Stimulated activated CD4-positive, alpha-beta T cell treated with anti-CD3 and anti-CD28 coated beads, Interleukin-12 subunit alpha, Interleukin-12 subunit beta, amount 100 ng/mL, for 48 hours (primary cell): ENCODE results near the gene ORC5.
"Not testable (repeated sequence)": the region's sequence is repeated elsewhere in the genome, so short reads cannot be mapped to it uniquely, and the experiment has no call there.

ENCODE experiments used
- DNase-seq, 3 donors: peaks; one replicate each; pipeline ENCODE4 v3.0.0-alpha.2; 2020; ENCODE audit warnings: low read depth in 2 of 3, low spot score in 1 of 3

ORC5 gene

DNA sequence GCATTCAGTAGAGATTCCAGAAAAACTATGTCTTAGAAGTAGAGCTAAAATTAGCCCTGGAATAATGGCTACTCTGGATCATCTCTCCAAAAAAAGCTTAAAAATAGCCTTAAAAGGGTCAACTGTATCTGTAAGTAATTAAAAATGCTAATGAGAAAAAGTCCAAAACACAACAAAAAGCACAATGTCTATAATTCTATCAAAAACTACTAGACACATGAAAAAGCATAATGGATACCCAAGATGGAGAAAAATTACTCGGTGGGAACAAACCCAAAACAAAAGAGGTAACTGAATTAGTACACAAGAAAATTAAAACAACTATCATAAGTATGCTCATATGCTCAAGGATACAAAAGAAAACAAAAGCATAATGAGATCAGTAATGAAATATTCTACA lies 15.4 kb downstream of the ORC5 start:
- DNase-seq, result no peak

- DNase-seq, result no peak
Observed at GRCh38 chr7:104185346-104185745, 22.5 kb downstream of the ORC5 start.

DNA sequence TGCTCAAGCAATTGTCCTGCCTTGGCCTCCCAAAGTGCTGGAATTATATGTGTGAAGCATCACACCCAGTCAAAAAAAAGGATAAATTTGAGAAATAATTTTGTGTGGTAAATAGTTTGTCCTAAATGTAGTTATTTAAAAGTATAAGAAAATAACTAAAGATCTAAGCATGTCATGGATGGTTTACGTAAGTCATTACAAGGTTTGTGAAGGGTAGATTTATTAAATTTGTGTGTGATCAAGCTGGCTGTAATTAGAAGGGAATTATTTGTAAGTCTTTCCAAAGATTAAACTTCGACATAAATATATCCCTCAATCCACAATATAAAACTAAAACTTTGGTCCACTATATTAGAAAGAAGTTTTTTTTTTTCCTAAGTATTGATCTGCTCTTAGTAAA lies 28.6 kb downstream of the ORC5 start:
- DNase-seq, result no peak

DNA sequence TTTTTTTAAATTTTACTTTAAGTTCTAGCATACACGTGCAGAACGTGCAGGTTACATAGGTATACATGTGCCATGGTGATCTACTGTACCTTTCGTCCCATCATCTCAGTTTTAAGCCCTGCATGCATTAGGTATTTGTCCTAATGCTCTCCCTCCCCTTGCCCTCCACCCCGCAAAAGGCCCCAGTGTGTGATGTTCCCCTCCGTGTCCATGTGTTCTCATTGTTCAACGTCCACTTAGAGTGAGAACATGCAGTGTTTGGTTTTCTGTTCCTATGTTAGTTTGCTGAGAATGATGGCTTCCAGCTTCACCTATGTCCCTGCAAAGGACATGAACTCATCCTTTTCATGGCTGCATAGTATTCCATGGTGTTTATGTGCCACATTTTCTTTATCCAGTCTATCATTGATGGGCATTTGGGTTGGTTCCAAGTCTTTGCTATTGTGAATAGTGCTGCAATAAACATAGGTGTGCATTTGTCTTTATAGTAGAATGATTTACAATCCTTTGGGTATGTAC lies 30.2 kb downstream of the ORC5 start:
- not testable (repeated sequence) for DNase-seq

DNA sequence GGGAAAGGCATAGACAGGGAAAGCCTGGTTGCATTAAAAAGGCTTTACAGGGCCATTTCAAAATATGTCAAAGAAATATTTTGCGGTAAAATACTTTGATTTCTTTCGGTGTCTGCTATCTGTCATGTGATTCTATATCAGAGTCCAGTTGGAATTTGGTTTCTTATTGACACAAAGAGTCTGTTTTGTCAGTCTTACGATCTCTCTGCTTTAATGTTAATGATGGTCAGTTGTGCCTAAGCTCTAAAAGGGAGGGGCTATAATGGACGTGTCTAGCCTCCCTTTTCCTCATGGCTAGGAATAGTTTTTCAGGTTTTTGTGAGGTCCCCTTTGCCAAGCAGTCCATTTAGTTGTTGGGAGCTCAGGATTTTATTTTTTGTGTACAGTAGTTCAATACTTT lies 31.5 kb downstream of the ORC5 start:
- no peak for DNase-seq

GRCh38 chr7:104175361-104175984 lies 32.3 kb downstream of the ORC5 start:
- DNase-seq, result no peak

DNA sequence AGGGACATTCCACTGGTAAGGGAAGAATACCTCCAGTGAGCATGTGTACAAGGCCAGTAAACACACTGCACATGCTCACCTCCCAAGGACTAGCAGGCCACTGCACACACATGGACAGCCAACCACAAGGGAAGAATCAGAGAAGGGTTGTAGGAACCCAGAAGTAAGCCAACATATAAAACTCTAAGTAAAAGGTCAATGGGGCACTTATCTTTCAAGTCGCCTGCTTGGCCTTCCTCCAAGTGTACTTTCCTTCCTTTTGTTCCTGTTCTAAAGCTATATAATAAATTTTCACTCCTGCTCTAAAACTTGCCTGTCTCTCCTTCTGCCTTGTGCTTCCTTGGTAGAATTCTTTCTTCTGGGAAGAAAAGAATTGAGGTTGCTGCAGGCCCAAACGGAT lies 33.0 kb downstream of the ORC5 start:
- no peak for DNase-seq

GRCh38 chr7:104162081-104162480 lies 45.7 kb downstream of the ORC5 start:
- no peak for DNase-seq

DNA sequence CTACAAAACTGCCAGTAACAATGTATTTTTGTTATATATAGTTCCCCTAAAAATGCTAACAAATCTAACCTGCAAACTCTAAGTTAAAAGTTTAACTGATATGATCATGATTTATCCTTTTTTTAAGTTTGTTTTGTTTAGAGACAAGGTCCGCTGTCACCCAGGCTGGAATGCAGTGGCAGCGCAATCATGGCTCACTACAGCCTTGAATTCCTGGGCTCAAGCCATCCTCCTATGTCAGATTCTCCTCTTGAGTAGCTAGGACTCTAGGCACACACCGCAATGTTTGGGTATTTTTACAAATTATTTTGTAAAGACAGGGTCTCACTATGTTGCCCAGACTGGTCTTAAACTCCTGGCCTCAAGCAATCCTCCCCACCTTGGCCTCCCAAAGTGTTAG lies 46.6 kb downstream of the ORC5 start:
- DNase-seq, result no peak

DNA sequence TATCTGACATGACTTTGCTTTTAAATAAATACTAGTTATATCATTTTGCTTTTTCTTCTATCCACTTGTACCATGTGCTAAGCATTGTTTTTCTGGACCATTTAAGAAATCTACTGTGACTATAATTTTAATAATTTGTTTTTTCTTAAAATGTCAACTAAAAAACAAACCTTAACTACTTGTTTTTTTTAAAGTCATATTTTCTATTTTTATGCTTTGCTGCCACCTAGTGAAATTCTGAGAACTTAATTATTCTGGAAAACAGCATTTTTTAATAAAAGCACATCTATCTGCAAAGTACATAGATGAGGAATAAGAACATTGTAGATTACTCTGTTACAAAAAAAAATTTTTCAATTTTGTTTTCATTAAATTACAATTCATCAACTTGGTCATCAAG lies 47.4 kb downstream of the ORC5 start:
- DNase-seq, result no peak

- DNase-seq, result no peak
Observed at GRCh38 chr7:104156842-104157277, 51.0 kb downstream of the ORC5 start.

DNA sequence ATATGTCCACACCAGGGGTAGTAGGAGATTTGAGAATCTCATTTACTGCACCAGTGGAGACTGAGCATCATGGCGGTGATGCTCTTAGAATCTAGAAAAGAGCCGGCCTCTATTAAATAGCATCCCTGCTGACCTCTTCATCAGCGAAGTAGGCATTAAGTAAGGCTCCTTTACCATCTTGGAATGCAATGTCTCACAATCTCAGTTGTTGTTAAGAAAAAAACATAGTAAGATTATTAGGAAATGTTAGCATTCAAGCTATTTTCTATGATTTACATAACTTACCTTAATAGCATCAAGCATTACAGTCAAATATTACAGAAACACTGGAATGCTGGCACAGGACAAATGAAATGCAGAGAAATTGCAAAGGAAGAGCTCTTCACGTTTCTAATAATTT lies 54.5 kb downstream of the ORC5 start:
- DNase-seq, result no peak

- DNase-seq, result no peak
Observed at GRCh38 chr7:104152468-104152867, 55.3 kb downstream of the ORC5 start.

- no peak for DNase-seq
Observed at GRCh38 chr7:104150470-104150869, 57.3 kb downstream of the ORC5 start.

DNA sequence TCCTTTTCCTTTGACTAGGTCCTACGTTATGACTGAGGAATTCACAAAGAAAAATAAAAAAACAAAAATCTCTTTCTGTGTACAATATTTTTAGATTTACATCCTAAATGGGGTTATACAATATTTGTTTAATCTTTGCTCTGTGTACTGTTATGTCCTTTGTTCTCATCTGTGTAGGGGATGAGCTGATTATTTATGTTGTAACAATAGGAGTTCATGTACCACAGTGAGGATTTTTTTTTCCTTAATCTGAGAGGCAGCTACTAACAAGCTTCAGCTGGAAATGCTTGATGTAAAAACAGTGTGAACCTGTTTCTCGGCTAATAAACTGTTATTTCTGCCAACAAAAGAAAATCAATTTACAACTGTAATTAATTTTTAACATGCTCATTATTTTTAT lies 58.0 kb downstream of the ORC5 start:
- DNase-seq, result no peak

DNA sequence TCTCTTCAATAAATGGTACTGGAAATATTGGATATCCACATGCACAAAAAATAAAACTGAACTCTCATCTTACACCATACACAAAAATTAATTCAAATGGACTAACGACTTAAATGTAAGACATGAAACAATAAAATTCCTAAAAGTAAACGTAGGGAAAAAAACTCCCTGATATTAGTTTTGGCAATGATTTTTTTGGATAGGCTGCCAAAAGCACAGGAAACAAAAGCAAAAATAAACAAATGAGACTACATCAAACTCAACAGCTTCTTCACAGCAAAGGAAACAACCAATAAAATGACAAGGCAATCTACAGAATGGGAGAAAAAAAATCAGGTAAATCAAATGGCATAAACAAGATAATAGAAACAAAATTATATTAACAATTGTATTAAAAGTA lies 65.7 kb downstream of the ORC5 start:
- DNase-seq, result no peak

DNA sequence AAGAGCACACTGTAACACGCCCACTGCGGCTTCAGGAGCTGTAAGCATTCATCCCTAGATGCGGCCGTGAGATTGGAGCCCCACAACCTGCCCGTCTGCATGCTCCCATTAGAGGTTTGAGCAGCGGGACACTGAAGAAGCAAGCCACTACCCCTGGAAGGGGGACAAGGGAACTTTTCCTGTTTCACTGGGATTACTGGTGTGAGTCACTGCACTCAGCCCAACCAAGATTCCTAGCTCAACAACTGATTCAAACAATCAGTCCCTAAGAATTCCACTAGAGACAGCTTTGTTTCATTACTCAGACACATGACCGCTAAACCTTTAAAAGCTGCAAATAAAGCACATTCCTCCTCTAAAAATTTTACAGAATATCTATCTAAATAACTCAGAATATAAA lies 69.8 kb downstream of the ORC5 start:
- DNase-seq, result no peak

DNA sequence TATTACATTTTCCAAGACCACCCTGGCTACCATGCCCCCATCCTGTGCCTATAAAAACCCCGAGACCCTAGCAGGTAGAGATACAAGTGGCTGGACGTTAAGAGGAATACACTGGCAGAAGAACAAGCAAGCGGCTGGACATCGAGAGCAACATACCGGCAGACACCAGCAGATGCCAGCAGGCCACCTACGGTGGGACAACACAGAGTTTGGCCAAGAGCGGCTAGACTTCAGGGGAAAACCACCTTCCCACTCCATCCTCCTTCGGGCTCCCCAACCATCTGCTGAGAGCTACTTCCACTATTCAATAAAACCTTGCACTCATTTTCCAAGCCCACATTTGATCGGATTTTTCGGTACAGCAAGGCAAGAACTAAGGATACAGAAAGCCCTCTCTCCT lies 70.3 kb downstream of the ORC5 start:
- DNase-seq, result no peak

GRCh38 chr7:104136981-104137380 lies 70.8 kb downstream of the ORC5 start:
- DNase-seq, result no peak

GRCh38 chr7:104136561-104136960 lies 71.3 kb downstream of the ORC5 start:
- DNase-seq, result no peak

- no peak for DNase-seq
Observed at GRCh38 chr7:104135760-104136558, 71.9 kb downstream of the ORC5 start.

DNA sequence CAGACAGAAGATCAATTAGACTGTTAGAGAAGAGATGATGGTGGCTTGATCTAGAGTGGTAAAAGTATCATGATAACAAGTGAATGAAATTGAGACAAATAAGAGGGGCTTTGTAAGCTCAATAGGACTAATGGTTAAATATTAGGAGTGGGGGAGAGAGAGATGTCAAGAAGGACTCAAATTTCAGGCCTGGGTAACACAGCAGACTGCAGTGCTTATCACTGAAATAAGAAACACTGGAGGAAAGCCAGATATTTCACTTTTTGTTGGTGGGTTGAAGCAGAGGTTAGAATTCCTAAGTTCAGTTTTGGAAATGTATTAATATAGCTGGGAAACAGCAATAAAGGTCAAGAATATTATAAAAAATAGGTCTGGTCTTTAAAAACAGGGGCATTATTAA lies 74.6 kb downstream of the ORC5 start:
- no peak for DNase-seq

GRCh38 chr7:104130726-104131125 lies 77.1 kb downstream of the ORC5 start:
- no peak for DNase-seq
